NK-92 treated with Interleukin-12 subunit alpha and Interleukin-12 subunit beta, amount 100 ng/mL, for 24 hours (cell line): ENCODE data around the gene AMD1.
"Not testable (repeated sequence)": the region's sequence is repeated elsewhere in the genome, so short reads cannot be mapped to it uniquely, and the experiment has no call there.

Experiments used
- DNase-seq: peaks from one replicate; lab custom pipeline; 2025; lab: John Stamatoyannopoulos, UW

The AMD1 gene

DNA sequence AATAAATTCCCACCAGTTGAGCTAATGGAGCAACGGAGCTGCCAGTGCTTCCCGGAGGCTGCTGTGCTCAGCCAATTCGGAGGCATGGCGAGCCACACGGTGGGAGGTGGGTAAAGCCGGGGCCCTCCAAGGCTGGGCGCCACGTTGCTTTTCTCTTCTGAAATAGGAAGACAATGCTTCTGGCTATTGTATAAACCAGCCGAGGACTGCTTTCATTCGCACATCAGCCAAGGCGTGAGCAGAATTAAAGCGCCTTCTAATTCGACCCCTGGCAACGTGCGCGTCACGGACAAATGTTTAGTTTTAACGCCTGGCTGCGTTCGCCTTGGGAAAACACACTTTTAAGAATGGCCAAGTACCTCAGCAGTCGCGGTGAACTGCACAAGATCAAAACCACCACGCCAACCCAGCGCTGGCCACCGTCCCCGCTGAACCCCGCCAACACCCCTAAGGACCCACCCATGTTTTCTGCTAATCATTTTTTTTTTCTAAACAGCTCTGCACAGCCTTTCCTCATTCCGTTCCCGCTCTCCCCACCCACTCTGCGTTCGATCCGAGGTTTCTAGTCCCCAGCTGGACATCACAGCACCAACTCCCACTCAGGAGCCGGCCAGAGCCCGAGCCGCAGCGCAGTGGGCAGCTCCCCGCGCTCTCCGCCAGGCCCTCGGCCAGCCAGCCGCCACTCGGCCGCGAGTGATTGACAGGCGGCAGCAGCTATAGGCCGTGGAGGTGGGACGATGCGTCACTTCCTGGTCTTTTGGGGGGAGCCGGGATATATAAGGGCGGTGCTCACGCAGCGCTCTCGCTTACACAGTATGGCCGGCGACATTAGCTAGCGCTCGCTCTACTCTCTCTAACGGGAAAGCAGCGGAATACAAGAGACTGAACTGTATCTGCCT is at the start of gene AMD1:
AMD1 (plus strand) TSS at position 805 of the 899 bp plus-strand sequence. CDS start 321 bp downstream, outside the sequence.
- peak; percentile 92 for DNase-seq

DNA sequence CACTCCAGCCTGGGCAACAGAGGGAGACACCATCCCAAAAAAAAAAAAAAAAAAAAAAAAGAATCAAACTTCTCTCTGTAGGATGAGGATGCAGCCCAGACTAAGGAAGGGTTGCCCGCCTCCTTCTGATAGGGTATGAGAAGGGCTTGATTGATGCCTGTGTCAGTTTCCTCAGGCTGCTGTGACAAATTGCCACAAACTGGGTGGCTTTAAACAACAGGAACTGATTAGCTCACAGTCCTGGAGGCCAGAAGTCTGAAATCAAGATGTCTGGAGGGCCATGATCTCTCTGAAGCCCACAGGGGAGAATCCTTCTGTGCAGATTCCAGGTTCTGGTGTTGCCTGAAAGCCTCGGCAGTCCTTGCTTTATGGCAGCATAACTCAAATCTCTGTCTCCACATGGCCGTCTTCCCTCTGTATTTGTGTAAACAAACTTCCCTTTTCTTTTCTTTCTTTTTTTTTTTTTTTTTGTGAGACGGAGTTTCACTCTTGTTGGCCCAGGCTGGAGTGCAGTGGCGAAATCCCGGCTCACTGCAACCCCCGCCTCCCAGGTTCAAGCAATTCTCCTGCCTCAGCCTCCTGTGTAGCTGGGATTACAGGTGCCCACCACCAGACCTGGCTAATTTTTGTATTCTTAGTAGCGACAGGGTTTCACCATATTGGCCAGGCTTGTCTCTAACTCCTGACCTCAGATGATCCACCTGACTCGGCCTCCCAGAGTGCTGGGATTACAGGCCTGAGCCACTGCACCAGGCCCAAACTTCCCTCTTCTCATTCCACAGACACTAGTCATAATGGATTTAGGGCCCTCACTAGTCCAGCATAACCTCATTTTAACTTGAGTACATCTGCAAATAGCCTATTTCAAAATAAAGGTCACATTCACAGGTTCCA is 48.1 kb upstream of the AMD1 start:
- DNase-seq = no peak

DNA sequence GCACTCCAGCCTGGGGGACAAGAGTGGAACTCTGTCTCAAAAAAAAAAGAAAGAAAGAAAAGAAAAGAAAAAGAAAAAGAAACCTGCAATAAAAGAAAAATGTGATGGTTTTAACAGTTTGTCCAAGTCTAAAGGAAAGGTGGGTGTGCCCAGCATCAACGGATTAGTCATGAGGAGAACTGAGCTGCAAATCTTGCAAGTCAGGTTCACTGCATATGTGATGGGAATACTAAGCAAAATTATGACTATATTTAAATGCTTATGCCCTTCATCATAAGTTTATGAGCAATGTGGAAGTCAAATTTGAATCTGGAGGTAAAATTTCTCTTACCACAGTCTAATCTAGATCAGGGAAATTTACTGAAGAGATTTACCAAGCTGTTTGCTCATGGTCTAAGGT is 46.2 kb upstream of the AMD1 start:
- DNase-seq = no peak

DNA sequence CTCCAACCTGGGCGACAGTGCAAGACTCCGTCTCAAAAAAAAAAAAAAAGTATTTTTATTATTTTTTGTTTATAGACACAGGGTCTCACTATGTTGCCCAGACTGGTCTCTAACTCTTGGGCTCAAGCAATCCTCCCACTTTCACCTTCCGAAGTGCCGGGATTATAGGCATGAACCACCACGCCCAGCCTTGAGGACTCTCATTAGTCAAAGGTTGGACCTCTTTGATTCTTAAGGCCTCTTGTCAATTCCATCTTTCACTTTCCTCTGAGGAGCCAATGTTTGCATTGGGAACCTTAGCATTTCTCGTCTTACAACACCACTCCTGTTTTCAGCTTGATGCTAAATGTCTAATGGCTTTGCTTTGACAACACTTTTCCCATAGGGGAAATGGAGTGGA is 43.2 kb upstream of the AMD1 start:
- DNase-seq = no peak

GRCh38 chr6:110833831-110834230 is 40.8 kb upstream of the AMD1 start:
- DNase-seq = no peak

DNA sequence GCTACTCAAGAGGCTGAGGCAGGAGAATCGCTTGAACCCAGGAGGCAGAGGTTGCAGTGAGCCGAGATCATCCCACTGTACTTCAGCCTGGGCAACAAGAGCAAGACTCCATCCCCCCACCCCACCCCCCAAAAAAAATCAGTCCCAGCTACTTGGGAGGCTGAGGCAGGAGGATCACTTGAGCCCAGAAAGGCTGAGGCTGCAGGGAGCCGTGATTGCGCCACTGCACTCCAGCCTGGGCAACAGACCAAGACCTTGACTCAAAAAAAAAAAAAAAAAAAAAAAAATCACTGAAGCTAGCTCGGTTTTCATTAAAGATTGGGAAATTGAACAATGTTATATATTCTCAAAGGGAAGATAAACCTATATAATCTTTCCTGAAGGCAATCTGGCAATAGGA is 38.8 kb upstream of the AMD1 start:
- not testable (repeated sequence) for DNase-seq

DNA sequence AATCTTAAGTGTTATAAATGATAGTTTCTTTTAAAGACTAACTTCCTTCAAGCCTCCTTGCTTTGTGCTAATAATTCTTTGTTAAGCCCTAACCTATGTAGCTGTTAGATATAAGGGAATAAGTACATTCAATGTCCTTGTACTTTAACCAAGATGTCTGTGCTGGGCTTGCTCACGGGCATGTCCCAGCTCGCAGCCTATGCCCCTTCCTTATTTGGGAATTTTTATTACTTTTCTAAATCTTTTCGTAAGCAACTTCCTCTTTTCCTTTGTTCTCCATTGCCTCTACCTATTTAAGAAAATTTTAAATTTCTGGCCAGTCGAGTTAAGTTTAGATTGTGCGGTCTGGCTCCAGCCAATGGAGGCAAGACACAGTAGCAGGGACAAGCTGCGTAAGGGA is 33.3 kb upstream of the AMD1 start:
- DNase-seq = no peak

GRCh38 chr6:110849781-110850180 is 24.8 kb upstream of the AMD1 start:
- no peak for DNase-seq

GRCh38 chr6:110852773-110853172 is 21.8 kb upstream of the AMD1 start:
- DNase-seq = no peak

DNA sequence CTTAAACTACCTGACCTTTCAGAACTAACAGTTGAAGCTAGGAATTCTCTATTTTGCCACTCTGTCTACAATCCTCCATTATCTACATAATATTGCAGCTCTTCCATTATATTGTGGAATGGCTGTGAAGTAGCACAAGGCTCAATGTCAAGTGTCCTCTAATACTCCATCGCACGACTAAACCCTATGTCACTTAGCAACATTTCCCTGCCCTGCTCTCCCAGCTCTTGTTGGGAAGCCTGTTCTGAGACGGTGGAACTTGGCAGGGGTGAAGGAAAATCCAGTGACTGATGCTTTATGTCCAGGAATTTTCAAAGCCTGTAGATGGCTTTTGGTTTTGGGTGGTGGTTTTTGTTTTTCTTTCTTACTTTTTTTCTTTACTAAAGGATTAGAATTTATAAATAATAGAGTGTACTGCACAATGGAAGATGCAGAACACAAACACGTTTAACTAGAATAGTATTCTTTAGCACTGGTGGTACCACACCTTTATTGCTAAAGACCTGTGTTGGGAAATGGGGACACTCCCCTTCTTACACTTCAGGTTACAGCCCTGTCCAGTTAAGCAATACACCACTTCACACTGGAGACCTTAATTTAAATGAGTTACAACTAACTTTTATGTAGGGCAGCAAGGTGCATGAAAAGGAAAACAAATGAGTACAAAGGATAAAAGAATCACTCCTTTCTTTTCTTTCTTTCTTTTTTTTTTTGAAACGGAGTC is 20.7 kb upstream of the AMD1 start:
- no peak for DNase-seq

GRCh38 chr6:110856296-110856695 is 18.3 kb upstream of the AMD1 start:
- no peak for DNase-seq

DNA sequence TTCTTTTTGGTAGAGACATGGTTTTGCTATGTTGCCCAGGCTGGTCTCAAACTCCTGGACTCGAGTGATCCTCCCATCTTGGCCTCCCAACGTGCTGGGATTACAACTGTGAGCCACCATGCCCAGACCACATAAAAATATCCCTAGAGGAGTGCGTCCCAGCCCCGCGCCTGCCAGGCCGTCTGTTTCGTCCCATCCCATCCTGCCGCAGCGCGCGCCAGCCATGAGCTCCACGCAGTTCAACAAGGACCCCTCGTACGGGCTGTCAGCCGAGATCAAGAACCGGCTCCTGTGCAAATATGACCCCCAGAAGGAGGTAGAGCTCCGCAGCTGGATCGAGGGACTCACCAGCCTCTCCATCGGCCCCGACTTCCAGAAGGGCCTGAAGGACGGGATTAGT is 16.6 kb upstream of the AMD1 start:
- DNase-seq = no peak

- DNase-seq = no peak
Observed at GRCh38 chr6:110858562-110859214, 15.9 kb upstream of the AMD1 start.

GRCh38 chr6:110859335-110859792 is 15.2 kb upstream of the AMD1 start:
- DNase-seq = no peak

- no peak for DNase-seq
Observed at GRCh38 chr6:110864824-110865223, 9.8 kb upstream of the AMD1 start.

DNA sequence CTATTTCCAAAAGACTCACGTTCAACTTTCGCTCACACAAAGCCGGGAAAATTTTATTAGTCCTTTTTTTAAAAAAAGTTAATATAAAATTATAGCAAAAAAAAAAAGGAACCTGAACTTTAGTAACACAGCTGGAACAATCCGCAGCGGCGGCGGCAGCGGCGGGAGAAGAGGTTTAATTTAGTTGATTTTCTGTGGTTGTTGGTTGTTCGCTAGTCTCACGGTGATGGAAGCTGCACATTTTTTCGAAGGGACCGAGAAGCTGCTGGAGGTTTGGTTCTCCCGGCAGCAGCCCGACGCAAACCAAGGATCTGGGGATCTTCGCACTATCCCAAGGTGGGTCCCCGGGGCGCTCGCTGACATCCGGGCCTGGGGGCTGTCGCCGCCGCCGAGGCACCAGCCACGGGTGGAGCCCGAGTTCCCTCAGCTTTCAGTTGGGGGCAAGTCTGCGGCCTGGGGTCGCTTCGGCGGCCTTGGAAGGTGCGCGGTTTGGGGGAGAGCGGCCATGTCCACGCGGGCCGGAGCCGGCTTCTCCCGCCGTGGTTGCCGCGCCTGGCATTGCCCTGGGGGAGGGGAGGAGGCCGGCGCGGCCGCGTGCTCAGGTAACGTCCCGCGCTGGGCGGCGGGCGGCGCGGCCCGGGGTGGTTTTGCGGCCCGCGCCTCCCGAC is 429 bp downstream of the AMD1 start:
- DNase-seq = peak; percentile 74

DNA sequence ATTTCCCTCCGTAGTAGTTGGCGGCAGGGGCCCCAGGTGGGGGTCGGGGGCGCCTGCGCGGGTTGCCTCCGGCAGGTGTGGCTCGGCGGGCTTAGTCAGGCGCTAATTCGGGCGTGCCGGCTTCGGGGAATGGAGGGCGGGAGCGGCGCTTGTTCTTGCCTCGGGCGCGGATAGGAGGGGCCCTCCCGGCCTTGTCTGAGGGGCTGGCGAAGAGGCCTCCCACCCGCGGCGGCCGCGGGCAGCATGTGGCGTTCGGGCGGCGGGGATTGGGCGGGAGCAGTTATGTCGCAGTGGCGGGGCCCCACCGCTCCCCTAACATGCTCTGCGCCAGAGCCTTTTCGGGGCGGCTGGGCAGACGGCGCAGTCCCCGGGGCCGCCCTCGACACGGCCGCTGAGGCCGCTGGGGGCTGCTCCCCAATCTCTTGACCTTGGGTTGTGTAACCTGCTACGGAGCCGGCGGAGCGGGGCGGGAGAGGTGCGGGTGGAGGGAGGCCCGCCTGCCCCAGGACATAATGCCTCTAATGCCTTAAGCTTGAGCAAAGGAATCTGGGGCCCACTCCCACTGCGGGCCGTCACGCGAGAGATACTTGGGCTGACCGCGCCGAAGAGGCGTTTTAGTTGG is 1.1 kb downstream of the AMD1 start:
- peak; percentile 74 for DNase-seq

DNA sequence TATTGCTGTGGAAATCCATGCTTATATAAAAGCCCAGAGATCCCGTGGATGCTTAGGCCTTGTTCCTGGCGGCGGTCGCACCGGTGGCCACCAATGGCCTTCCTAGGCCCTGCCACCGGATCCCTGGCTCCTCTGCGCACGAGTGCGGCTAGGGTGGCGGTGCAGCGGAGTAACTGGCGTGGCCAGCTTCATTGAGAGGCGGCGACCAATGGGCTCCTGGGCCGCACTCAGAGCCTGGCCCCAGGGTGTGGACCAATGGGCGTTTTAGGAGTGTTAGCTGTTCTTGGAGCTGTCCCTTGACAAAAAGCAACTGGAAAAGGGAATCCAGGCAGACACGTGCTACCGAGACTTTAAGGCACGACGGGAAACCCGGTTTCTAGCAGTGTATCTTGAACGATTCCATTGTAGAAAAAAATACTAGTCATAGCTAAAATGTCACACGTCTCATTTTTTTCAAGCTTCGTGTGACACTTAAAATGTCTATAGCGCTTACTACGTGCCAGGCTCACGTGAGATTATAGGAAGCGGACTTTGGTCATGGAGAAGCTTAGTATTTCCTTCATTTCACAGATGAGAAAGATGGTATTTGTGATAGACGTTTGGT is 1.7 kb downstream of the AMD1 start:
- DNase-seq = peak; percentile 63

DNA sequence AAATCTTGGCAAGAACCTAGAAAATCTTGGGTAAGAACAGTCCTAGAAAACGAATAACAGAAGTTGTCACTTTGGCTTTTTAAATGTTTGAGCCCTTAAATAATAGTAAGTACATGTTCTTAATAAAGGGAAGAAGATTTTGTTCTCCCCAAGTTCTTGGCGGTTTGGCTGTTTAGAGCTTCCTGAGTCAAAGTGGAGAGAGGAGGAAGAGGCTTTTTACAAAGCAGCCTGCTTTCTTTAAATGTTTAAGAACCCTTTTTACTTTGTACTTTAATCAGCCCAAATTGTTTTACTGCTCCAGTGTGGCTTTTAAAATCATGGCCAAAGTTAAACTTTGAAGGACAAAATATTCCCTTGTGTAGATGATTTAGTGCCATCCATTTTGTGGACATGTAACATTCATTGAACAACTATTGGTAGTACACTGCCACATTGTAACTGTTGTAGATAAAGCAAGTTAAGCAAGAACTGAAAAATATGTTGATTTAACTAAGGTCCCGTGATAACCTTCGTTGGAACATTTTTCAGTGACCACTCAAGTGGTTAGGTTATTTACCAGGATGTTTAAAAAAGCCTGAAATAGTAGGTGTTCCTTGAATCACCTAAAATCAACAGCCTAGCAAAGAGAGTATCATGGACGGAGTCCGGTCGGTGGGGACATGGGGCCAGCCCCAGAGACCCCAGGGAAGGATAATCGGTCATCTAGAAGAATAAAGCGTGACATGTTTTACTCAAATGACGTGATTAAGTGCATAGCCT is 2.4 kb downstream of the AMD1 start:
- DNase-seq = no peak
